Lower leg skin (tissue), 3 donors: Measurements from ENCODE around the gene FAM83G.
"Not testable (repeated sequence)": the region's sequence is repeated elsewhere in the genome, so short reads cannot be mapped to it uniquely, and the experiment has no call there.

Experiments used
- POLR2A ChIP-seq, 2 donors: fragments of 450-650 bp; IDR thresholded peaks; one replicate each; pipeline ENCODE4 v1.6.1; 2016 to 2017; ENCODE audit warnings: antibody characterized with exemption in 2 of 2, mild to moderate bottlenecking in 1 of 2, moderate library complexity in 1 of 2
- TF ChIP-seq, protein P1 (sequence below), 3 donors: fragments of 450-650 bp; IDR thresholded peaks; one replicate each; pipeline ENCODE4 v1.5.1; 2016; ENCODE audit warnings: antibody characterized with exemption in 3 of 3, mild to moderate bottlenecking in 3 of 3, moderate library complexity in 2 of 3

DNA sequence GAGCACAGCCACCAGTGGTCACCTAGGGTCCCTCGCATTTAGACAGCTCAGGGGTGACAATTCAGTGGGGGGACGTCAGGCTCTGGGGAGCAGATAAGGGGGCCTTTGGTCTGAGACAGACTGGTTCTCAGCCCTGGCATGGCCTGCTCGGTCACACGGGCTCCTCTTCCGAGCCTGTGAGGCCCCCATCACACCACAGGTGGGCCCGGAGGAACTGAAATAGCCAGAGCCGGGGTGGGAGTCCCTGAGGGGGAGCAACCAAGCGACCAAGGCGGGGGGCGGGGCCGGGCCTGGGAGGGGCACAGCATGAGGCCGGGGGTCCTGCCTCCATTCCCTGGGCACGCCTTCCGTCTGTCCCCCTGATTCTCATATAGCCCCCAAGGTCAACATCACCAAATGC lies 37.8 kb upstream of the FAM83G start:
- TF ChIP-seq, protein P1, sequence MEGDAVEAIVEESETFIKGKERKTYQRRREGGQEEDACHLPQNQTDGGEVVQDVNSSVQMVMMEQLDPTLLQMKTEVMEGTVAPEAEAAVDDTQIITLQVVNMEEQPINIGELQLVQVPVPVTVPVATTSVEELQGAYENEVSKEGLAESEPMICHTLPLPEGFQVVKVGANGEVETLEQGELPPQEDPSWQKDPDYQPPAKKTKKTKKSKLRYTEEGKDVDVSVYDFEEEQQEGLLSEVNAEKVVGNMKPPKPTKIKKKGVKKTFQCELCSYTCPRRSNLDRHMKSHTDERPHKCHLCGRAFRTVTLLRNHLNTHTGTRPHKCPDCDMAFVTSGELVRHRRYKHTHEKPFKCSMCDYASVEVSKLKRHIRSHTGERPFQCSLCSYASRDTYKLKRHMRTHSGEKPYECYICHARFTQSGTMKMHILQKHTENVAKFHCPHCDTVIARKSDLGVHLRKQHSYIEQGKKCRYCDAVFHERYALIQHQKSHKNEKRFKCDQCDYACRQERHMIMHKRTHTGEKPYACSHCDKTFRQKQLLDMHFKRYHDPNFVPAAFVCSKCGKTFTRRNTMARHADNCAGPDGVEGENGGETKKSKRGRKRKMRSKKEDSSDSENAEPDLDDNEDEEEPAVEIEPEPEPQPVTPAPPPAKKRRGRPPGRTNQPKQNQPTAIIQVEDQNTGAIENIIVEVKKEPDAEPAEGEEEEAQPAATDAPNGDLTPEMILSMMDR (IDR thresholded peaks at IDR 0.05): not testable (repeated sequence)
- not testable (repeated sequence) for TF ChIP-seq POLR2A (IDR thresholded peaks at IDR 0.05)
